HepG2 (cell line): Measurements from ENCODE around the gene GABRB1. TPM values are rescaled to one million over a fixed set of nuclear protein-coding genes. Genes with fewer than 3 reads are reported as not detected.

Experiments
- ATAC-seq: fragments of 200-7000 bp; cut with Tn5 transposase; 3 replicates; pipeline ENCODE4 v1.9.1; 2020; ENCODE audit warnings: mild to moderate bottlenecking, moderate library complexity
- BruUV-seq: library from RNA; stranded (reverse); fragments of 400-500 nt; replicated peaks from 2 replicates; lab custom pipeline; 2021; lab: Mats Ljungman, UMichigan
- CTCF ChIA-PET: fragments of 300-600 bp; formaldehyde crosslinking; extraction: SDS; loops from one replicate; lab custom pipeline; 2021; ENCODE audit warnings: low total read pairs, inconsistent platforms, low intra/inter-chr PET ratio; lab: Yijun Ruan, JAX
- POLR2A ChIA-PET: fragments of 350-600 bp; sonication (Branson Sonifier 250); formaldehyde crosslinking; loops from one replicate; lab custom pipeline; 2020; ENCODE audit warnings: antibody characterized with exemption, inconsistent platforms; lab: Yijun Ruan, JAX
- DNase-seq: peaks from one replicate; pipeline ENCODE4 v3.0.0-alpha.2; 2015; ENCODE audit warnings: low spot score
- FAIRE-seq: peaks from 3 replicates; lab custom pipeline; 2011; peaks lifted over from hg19 to GRCh38; lab: Jason Lieb, UNC
- H2AFZ ChIP-seq: one replicate; pipeline ENCODE4 v1.6.1; 2011; ENCODE audit warnings: low read length, inconsistent platforms
- H3K27ac ChIP-seq: fragments of 300-600 bp; 3 replicates; pipeline ENCODE4 v1.8.0; 2011; ENCODE audit warnings: mixed run types, mild to moderate bottlenecking, mixed read lengths, low read length, inconsistent platforms; ENCODE audit not compliant: insufficient read depth; ENCODE audit errors: extremely low read length
- H3K27me3 ChIP-seq, 2 experiments: fragments of 200-600 bp in 1 of 2; 2 replicates in 1 of 2; 3 replicates in 1 of 2; pipeline versions ENCODE4 v1.6.0 to v1.8.0; 2011; ENCODE audit warnings: low read length in 2 of 2, mild to moderate bottlenecking in 2 of 2, moderate library complexity in 2 of 2, inconsistent platforms in 1 of 2; ENCODE audit not compliant: insufficient read depth in 2 of 2, control insufficient read depth in 1 of 2
- H3K36me3 ChIP-seq, 2 experiments: fragments of 200-600 bp in 1 of 2; replicated peaks in 1 of 2; 2 replicates in 1 of 2; 3 replicates in 1 of 2; pipeline versions ENCODE4 v1.5.1 to v1.8.0; 2011; ENCODE audit warnings: low read length in 2 of 2, inconsistent platforms in 1 of 2; ENCODE audit not compliant: insufficient read depth in 2 of 2, control insufficient read depth in 1 of 2
- H3K4me1 ChIP-seq: 2 replicates; pipeline ENCODE4 v1.5.1; 2012; ENCODE audit warnings: low read length, inconsistent platforms; ENCODE audit not compliant: insufficient read depth
- H3K4me2 ChIP-seq: 2 replicates; pipeline ENCODE4 v1.6.0; 2011; ENCODE audit warnings: low read depth, low read length, inconsistent platforms
- H3K4me3 ChIP-seq, 3 experiments: fragments of 200-600 bp in 1 of 3; sonication (generic), shearing (Covaris generic) in 1 of 3; replicated peaks in 1 of 3; 2 replicates each; pipeline ENCODE4 v1.5.1; 2011 to 2016; ENCODE audit warnings: low read length in 3 of 3, inconsistent platforms in 2 of 3, low read depth in 2 of 3, mild to moderate bottlenecking in 2 of 3, control low read depth in 1 of 3, mixed read lengths in 1 of 3; ENCODE audit not compliant: insufficient read depth in 1 of 3
- H3K79me2 ChIP-seq: one replicate; pipeline ENCODE4 v1.6.1; 2011; ENCODE audit warnings: low read length, inconsistent platforms; ENCODE audit not compliant: insufficient read depth
- H3K9ac ChIP-seq: 2 replicates; pipeline ENCODE4 v1.6.0; 2011; ENCODE audit warnings: mild to moderate bottlenecking, low read depth, low read length, inconsistent platforms; ENCODE audit not compliant: insufficient read depth
- H3K9me3 ChIP-seq: 2 replicates; pipeline ENCODE4 v1.5.1; 2012; ENCODE audit warnings: mild to moderate bottlenecking, low read length
- H4K20me1 ChIP-seq: 2 replicates; pipeline ENCODE4 v1.6.0; 2011; ENCODE audit warnings: inconsistent platforms, mild to moderate bottlenecking, low read length, moderate library complexity; ENCODE audit not compliant: insufficient read depth
- HOXA7 ChIP-seq: sonication (generic); formaldehyde crosslinking; IDR thresholded peaks from 2 replicates; pipeline ENCODE4 v1.8.1; 2022; ENCODE audit warnings: mild to moderate bottlenecking, missing genetic modification reagents, moderate library complexity
- HOXD1 ChIP-seq: sonication (generic); formaldehyde crosslinking; IDR thresholded peaks from 2 replicates; pipeline ENCODE4 v1.5.0; 2020; ENCODE audit warnings: missing genetic modification reagents
- RFXANK ChIP-seq: IDR thresholded peaks from 2 replicates; pipeline ENCODE4 v1.6.1; 2016
- SIN3B ChIP-seq: fragments of 150-350 bp; IDR thresholded peaks from 2 replicates; pipeline ENCODE4 v1.6.1; 2014; ENCODE audit warnings: low read length
- SIX4 ChIP-seq: sonication (generic); formaldehyde crosslinking; IDR thresholded peaks from 2 replicates; pipeline ENCODE4 v1.4.0; 2020; ENCODE audit warnings: missing genetic modification reagents
- TOE1 ChIP-seq: sonication (generic); formaldehyde crosslinking; IDR thresholded peaks from 2 replicates; pipeline ENCODE4 v1.4.0; 2020; ENCODE audit warnings: mild to moderate bottlenecking, missing genetic modification reagents
- ZNF17 ChIP-seq: sonication (generic); formaldehyde crosslinking; IDR thresholded peaks from 2 replicates; pipeline ENCODE4 v1.5.0; 2020; ENCODE audit warnings: mild to moderate bottlenecking, missing genetic modification reagents
- ZNF230 ChIP-seq: sonication (generic); formaldehyde crosslinking; IDR thresholded peaks from 2 replicates; pipeline ENCODE4 v1.4.0; 2020; ENCODE audit warnings: mild to moderate bottlenecking, missing genetic modification reagents
- ZNF44 ChIP-seq: sonication (generic); formaldehyde crosslinking; IDR thresholded peaks from 2 replicates; pipeline ENCODE4 v1.5.1; 2020; ENCODE audit warnings: mild to moderate bottlenecking, missing genetic modification reagents
- ZNF572 ChIP-seq: sonication (generic); formaldehyde crosslinking; IDR thresholded peaks from 2 replicates; pipeline ENCODE4 v1.5.1; 2020; ENCODE audit warnings: mild to moderate bottlenecking, missing genetic modification reagents
- ZNF737 ChIP-seq: sonication (generic); formaldehyde crosslinking; IDR thresholded peaks from 2 replicates; pipeline ENCODE4 v1.5.0; 2020; ENCODE audit warnings: missing genetic modification reagents, mild to moderate bottlenecking, borderline replicate concordance
- WGBS: methylation state at CpG from one replicate; pipeline ENCODE4 v1.1.6; 2017; ENCODE audit warnings: low lambda C conversion rate; 5-methylcytosine and 5-hydroxymethylcytosine counted together
- in situ Hi-C: cut with HindIII; loops from 2 replicates; pipeline ENCODE4 v1.10.0; 2017; ENCODE audit warnings: low pct_unique_long_range_greater_than_20kb; ENCODE audit not compliant: extremely low pct_ligation_motif_present
- intact Hi-C: fragments of 100-400 bp; cut with micrococcal nuclease; formaldehyde crosslinking; loops from one replicate; pipeline ENCODE4 v1.10.0; 2022; ENCODE audit not compliant: unreplicated experiment
- polyA plus RNA-seq, 8 experiments: library from polyadenylated mRNA; depleted of rRNA in 3 of 8; stranded (reverse) in 7 of 8; unstranded in 1 of 8; fragments of >200 nt; fragmentation: Illumina TruSeq in 4 of 8; extraction: Trizol in 4 of 8; gene quantifications; 2 replicates each; pipeline versions ENCODE4 v1.2.1 to v1.2.3, GENCODE V29; 2011 to 2016; ENCODE audit warnings: low read depth in 4 of 8, missing spikeins in 1 of 8, mixed read lengths in 1 of 8; ENCODE audit not compliant: insufficient read depth in 1 of 8
- total RNA-seq, 5 experiments: library from RNA; depleted of rRNA; stranded (reverse); fragments of >200 nt; fragmentation: Illumina TruSeq; extraction: Trizol; gene quantifications; 2 replicates each; pipeline ENCODE4 v1.2.3, GENCODE V29; 2016; ENCODE audit warnings: low read depth in 1 of 5
- TF ChIP-seq, protein P1 (sequence below): sonication (generic); formaldehyde crosslinking; IDR thresholded peaks from 2 replicates; pipeline ENCODE4 v1.8.0; 2022; ENCODE audit warnings: missing genetic modification reagents, mild to moderate bottlenecking, borderline replicate concordance
- TF ChIP-seq, protein P2 (sequence below): sonication (generic); formaldehyde crosslinking; IDR thresholded peaks from 2 replicates; pipeline ENCODE4 v1.5.0; 2020; ENCODE audit warnings: mild to moderate bottlenecking, missing genetic modification reagents

Gene GABRB1
- total and polyA plus RNA-seq, 2 of the 13 experiments (the other 11 are each of a cell fraction or from before 2014, with no cell fraction given), result not detected

DNA sequence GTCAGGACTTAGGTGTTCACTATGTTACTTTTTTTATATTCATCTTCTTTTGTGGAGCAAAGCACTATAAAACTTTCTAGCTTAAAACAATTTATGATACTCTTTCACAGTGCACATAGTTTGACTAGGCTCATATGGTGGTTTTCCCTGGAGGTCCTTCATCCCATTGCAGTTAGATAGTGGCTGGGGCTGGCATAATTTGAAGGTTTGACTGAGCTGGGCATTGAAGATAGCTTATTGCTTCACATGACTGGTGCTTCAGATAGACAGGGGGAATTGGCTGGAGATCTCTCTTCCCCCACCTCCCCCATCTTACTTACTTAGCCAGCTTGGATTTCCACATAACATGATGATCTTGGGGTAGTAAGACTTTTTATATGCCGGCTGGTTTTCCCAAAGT is 31.0 kb upstream of the GABRB1 start:
- Histone ChIP-seq H3K27ac (no peak overlapping the region), H3K9ac (no peak overlapping the region), H3K79me2 (no peaks in the 10 kb centered on the region), H2AFZ (no peak overlapping the region), H3K4me3 (no peak overlapping the region), H3K36me3 (no peaks in the 10 kb centered on the region), H3K4me2 (no peak overlapping the region), H3K9me3 (no peaks in the 10 kb centered on the region), H3K27me3 (no peaks in the 10 kb centered on the region), H4K20me1 (no peaks in the 10 kb centered on the region), H3K4me1 (no peaks in the 10 kb centered on the region)
- in situ Hi-C loops, result no loop called here
- TF ChIP-seq, protein P1, sequence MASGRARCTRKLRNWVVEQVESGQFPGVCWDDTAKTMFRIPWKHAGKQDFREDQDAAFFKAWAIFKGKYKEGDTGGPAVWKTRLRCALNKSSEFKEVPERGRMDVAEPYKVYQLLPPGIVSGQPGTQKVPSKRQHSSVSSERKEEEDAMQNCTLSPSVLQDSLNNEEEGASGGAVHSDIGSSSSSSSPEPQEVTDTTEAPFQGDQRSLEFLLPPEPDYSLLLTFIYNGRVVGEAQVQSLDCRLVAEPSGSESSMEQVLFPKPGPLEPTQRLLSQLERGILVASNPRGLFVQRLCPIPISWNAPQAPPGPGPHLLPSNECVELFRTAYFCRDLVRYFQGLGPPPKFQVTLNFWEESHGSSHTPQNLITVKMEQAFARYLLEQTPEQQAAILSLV (CRISPR knock-in tag), result no peak
- TF ChIP-seq ZNF737 (CRISPR knock-in tag), result no peak
- no peak for TF ChIP-seq ZNF44 (CRISPR knock-in tag)
- TF ChIP-seq ZNF230, result no peak
- no peak for TF ChIP-seq HOXA7 (CRISPR knock-in tag)
- ChIA-PET CTCF (no interaction called here), POLR2A (no interaction called here)
- DNase-seq (no peak), ATAC-seq (no peak), FAIRE-seq (no peak)
- no TSS peak for BruUV-seq
- 0% methylated on average over 1 of the region's 1 CpG for WGBS
- intact Hi-C loops, result no loop called here

DNA sequence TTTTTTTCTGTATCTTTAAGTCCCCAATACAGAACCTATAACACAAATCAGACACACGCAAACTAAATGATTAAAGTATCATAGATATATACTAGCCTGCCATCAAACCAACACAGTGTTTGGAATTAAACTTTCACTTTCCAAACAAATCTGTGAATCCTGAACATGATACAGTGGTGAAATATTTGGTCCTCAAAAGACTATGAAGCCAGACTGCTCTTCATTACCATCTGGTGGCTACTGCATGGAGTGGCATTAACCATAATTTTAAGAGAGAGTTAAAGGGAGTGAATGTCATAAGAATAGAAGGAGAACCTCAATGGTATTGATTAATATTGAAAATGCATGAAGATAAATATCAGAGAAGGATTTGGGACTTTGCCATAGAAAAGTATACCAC is 28.8 kb upstream of the GABRB1 start:
- DNase-seq (no peak), FAIRE-seq (no peak), ATAC-seq (peak; percentile 50; the same call in 2 of the 3 replicates)
- H3K4me3 ChIP-seq, result no peak overlapping the region
- H2AFZ ChIP-seq, result no peak overlapping the region
- no peak overlapping the region for H3K9ac ChIP-seq
- H3K79me2 ChIP-seq, result no peaks in the 10 kb centered on the region
- H3K4me1 ChIP-seq, result no peaks in the 10 kb centered on the region
- no peak overlapping the region for H3K4me2 ChIP-seq
- H3K36me3 ChIP-seq, result no peaks in the 10 kb centered on the region
- in situ Hi-C loops, result no loop called here
- H3K27me3 ChIP-seq, result no peaks in the 10 kb centered on the region
- ChIA-PET CTCF (no interaction called here), POLR2A (no interaction called here)
- no TSS peak for BruUV-seq
- intact Hi-C loops, result no loop called here
- no peaks in the 10 kb centered on the region for H3K9me3 ChIP-seq
- no peaks in the 10 kb centered on the region for H4K20me1 ChIP-seq
- 0% methylated on average over 1 of the region's 1 CpG for WGBS
- no peak overlapping the region for H3K27ac ChIP-seq
- TF ChIP-seq ZNF17 (CRISPR knock-in tag), result no peak
- no peak for TF ChIP-seq HOXD1 (CRISPR knock-in tag)
- TF ChIP-seq, protein P2, sequence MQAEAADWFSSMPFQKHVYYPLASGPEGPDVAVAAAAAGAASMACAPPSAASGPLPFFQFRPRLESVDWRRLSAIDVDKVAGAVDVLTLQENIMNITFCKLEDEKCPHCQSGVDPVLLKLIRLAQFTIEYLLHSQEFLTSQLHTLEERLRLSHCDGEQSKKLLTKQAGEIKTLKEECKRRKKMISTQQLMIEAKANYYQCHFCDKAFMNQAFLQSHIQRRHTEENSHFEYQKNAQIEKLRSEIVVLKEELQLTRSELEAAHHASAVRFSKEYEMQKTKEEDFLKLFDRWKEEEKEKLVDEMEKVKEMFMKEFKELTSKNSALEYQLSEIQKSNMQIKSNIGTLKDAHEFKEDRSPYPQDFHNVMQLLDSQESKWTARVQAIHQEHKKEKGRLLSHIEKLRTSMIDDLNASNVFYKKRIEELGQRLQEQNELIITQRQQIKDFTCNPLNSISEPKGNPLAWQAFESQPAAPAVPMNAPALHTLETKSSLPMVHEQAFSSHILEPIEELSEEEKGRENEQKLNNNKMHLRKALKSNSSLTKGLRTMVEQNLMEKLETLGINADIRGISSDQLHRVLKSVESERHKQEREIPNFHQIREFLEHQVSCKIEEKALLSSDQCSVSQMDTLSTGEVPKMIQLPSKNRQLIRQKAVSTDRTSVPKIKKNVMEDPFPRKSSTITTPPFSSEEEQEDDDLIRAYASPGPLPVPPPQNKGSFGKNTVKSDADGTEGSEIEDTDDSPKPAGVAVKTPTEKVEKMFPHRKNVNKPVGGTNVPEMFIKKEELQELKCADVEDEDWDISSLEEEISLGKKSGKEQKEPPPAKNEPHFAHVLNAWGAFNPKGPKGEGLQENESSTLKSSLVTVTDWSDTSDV (CRISPR knock-in tag), result no peak
- no peak for TF ChIP-seq SIN3B
- no peak for TF ChIP-seq RFXANK (CRISPR knock-in tag)
- TF ChIP-seq SIX4 (CRISPR knock-in tag), result no peak
- no peak for TF ChIP-seq TOE1
- no peak for TF ChIP-seq ZNF572
